NOMO-1 treated with dmso at 0.1 percent for 144 hours (cell line): ENCODE measurements around the gene GULP1.

Experiments
- DNase-seq: peaks from one replicate; lab custom pipeline; 2025; ENCODE audit not compliant: unreplicated experiment; lab: John Stamatoyannopoulos, UW

GULP1 gene

GRCh38 chr2:188322569-188323551, 31.2 kb downstream of the GULP1 start:
- no peak for DNase-seq

DNA sequence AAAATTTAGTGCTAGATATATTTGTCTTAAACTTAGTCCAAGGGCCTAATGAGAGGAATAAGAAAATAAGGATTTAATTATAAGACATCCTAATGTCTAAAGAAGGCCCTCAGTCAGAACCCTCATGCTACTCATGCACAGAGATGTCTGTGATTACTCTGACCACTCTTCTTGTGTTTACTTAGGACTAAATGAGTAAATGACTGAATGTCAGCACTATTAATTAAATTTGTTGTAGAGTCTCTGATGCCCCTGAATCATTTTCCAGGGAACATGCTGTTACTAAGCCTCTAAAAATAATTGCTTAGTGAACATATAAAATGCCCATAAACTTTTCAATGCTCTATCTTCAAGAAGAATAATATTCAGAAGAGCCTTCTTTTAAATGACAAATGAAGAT, 32.4 kb downstream of the GULP1 start:
- DNase-seq, result no peak

DNA sequence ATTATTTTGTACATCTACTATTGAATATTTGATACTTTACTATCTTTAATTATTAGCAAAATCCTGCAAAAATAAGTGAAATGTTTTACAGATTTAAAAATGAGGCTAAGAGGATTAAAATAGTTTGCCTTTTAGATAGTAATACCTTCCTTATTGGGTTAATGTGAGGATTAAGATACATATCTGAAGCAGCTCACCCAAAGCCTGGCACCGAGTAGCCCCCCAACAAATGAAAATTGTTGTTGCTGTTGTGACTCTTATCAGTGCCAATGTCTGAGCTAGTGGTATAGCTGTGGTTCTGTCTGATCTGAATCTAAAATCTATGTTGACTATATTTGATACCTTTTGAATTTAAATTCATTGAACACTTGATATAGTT, 34.6 kb downstream of the GULP1 start:
- no peak for DNase-seq

DNA sequence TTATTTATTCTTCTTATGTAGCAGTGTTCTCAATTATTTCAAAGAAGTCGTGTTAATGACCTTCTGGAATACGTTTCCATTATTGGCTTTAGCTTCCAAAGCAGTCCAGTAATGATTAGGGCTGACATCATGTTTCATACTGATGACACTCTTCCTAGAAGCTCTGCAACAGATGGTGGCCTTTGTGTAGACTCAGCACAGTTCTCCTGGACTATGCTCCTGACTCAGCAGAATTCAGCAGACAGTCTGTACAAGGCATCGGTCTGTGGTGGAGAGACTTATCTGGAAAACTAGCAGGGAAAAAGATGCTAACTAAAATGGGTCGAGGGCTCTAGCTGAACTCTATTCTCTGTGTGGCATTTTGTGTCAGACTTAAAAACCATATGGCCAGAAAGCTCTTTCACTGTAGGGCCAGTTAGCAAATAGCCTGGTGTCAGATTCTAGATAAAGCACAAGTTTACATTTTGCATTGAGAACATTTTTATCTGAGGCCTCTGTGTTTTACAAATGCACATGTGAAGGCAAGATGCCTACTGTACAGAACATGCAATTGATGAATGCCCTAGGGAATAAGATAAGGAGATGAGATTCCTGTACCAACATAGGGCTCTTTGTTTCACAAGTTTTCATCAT, 35.1 kb downstream of the GULP1 start:
- DNase-seq, result no peak

DNA sequence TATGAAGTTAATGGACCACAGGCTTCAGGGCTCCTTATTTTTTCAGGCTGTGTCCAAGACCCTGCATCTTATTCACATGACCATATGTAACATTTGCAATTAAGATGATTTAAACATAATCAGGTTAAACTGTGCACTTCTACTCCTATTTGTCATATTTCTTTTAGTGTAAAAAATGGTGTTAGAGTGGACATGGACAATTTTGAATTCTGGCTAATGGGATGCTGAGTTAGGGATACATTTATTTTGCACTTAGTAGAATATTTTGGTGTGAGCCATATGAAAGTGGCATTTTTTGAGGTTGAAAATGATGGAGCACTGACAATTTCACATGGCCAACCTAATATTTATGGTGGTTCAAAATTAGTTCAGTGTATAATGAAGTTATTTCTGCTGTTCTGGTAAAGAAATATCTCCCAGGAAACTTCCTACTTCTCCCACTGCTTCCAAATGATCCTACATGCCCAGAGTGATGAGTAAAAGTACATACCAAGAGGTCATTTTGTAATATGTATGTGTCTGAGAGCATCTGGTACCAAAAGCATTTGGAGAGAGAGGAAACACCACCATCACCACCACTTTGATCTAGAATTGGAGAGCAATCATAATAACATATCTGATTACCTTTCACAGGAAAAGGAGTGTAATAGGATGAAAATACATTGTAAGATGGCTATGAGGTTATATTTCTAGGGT, 36.0 kb downstream of the GULP1 start:
- DNase-seq, result no peak

GRCh38 chr2:188328419-188328818, 36.7 kb downstream of the GULP1 start:
- no peak for DNase-seq

- DNase-seq, result no peak
Observed at GRCh38 chr2:188330316-188331053, 38.8 kb downstream of the GULP1 start.

DNA sequence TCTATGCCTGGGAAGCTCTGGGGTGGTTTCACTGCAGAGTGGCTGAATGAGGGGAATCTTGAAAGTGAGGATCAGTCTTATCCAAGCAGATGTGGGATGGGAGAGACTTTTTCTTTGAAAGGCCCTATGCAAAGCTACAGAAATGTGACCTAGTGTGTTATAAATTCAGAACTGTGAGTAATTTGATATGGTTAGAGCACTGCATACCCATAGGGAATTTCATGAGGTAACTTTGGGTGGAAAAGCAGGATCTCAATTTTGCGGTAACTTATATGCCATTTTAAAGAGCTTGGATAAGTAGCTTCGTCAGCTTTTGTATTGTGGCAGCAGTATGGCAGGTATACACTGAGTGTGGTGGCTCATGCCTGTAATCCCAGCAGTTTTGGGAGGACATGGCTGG, 40.9 kb downstream of the GULP1 start:
- DNase-seq, result no peak

DNA sequence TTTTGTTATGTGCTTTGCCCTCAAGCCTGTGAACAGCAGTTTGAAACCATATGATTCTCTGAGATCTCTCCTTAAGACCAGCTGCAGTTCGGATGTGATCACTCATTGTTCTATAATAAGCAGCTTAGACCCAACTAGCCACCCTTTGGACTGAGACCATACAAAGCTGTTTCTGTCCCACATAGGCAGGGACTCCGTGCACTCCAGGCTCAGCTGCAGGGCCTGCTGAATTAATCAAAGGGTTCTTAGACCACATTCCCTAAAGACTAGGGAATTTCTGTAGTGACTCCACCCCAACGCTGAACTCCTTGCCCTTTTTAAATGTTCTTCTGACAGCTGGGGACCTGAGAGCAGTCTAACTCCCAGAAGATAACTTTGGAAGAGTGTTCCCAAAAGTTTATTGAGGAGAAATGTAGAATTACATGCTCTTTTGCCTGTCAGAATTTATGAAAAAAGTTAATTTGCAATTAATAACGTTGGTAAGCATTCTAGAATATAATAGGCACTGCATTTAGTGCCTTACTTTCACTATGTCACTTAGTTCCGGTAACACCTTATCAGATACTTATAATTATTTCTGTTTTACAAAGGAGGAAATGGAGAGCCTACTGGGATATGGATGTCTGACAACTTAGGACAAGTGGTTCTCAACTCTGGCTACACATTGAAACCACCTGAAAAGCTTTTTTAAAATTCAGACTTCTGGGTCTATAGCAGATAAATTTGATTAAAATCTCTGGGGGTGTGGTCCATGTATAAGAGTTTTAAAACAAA, 42.3 kb downstream of the GULP1 start:
- no peak for DNase-seq

- DNase-seq, result no peak
Observed at GRCh38 chr2:188338463-188338862, 46.8 kb downstream of the GULP1 start.

GRCh38 chr2:188340257-188340656, 48.6 kb downstream of the GULP1 start:
- DNase-seq, result no peak

DNA sequence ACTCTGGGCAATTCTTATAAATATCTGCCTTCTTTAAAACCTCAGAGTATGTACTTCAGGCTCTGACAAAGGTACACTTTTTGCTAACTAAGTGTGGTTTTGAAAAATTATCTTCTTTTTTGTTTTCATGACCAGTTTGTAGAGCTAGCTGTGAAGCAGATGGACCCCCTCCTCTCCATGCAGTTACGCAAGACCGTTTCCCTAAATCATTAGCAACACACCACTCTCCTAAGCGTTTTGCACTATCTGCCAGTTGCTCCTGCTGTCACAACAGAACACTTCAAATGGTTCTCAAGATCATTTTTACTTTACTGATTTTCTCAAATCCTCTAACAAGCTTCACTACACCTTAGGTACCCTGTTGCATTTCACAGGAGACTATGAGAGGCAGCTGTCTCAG, 53.3 kb downstream of the GULP1 start:
- DNase-seq, result no peak

- DNase-seq, result no peak
Observed at GRCh38 chr2:188345426-188345825, 53.8 kb downstream of the GULP1 start.

GRCh38 chr2:188345831-188346458, 54.3 kb downstream of the GULP1 start:
- no peak for DNase-seq

- no peak for DNase-seq
Observed at GRCh38 chr2:188349019-188349418, 57.3 kb downstream of the GULP1 start.

GRCh38 chr2:188353282-188353681, 61.6 kb downstream of the GULP1 start:
- no peak for DNase-seq

GRCh38 chr2:188360485-188361263, 69.0 kb downstream of the GULP1 start:
- DNase-seq, result no peak

- DNase-seq, result no peak
Observed at GRCh38 chr2:188364033-188364630, 72.5 kb downstream of the GULP1 start.
